ENCODE measurements around the gene MET. TPM values are rescaled to one million over a fixed set of nuclear protein-coding genes. Genes with fewer than 3 reads are reported as not detected.

Gene MET
- total and polyA plus RNA-seq, 2 of the 13 experiments (the other 11 are each of a cell fraction or from before 2014, with no cell fraction given), result 21.8 to 31.5 TPM

DNA sequence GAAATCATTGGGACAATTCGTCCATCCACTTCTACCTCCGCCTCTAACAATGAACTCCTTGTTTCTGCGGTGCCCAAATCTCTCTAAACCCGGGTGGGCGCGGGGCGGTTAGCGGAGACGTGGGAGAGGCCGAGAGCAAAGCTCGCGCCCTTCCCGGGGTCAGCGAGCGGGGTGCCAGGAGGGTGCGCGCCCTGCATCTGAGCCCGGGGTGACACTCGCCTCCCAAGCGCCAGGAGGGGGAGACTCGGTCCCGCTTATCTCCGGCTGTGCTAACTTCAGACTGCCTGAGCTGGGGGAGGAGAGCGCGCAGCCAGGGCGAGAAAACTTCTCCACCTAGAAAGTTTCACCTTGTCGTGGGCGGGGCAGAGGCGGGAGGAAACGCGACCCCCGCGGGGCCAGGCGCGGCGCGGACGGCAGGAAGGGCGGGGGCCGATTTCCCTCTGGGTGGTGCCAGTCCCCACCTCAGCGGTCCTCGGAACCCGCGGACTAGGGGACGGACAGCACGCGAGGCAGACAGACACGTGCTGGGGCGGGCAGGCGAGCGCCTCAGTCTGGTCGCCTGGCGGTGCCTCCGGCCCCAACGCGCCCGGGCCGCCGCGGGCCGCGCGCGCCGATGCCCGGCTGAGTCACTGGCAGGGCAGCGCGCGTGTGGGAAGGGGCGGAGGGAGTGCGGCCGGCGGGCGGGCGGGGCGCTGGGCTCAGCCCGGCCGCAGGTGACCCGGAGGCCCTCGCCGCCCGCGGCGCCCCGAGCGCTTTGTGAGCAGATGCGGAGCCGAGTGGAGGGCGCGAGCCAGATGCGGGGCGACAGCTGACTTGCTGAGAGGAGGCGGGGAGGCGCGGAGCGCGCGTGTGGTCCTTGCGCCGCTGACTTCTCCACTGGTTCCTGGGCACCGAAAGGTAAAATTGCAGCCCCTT lies at the start of gene MET (continued):
- TF ChIP-seq, protein P1, sequence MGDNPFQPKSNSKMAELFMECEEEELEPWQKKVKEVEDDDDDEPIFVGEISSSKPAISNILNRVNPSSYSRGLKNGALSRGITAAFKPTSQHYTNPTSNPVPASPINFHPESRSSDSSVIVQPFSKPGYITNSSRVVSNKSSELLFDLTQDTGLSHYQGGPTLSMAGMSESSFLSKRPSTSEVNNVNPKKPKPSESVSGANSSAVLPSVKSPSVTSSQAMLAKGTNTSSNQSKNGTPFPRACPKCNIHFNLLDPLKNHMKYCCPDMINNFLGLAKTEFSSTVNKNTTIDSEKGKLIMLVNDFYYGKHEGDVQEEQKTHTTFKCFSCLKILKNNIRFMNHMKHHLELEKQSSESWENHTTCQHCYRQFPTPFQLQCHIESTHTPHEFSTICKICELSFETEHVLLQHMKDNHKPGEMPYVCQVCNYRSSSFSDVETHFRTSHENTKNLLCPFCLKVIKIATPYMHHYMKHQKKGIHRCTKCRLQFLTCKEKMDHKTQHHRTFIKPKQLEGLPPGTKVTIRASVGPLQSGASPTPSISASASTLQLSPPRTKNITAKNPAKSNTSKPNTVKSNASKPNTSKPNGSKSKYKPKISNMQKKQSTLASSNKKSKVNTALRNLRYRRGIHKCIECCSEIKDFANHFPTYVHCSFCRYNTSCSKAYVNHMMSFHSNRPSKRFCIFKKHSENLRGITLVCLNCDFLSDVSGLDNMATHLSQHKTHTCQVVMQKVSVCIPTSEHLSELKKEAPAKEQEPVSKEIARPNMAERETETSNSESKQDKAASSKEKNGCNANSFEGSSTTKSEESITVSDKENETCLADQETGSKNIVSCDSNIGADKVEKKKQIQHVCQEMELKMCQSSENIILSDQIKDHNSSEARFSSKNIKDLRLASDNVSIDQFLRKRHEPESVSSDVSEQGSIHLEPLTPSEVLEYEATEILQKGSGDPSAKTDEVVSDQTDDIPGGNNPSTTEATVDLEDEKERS (CRISPR knock-in tag; IDR thresholded peaks at IDR 0.05), result peak; percentile 87
- no peak for TF ChIP-seq KLF15 (CRISPR knock-in tag; IDR thresholded peaks at IDR 0.05; ENCODE audit: borderline replicate concordance)
- peak; percentile 77; the same call in 1 of the 2 replicates for TF ChIP-seq ZNF841 (CRISPR knock-in tag; IDR thresholded peaks at IDR 0.05; ENCODE audit: borderline replicate concordance)
- no peak for TF ChIP-seq CAMTA2 (CRISPR knock-in tag; IDR thresholded peaks at IDR 0.05; ENCODE audit: borderline replicate concordance)
- TF ChIP-seq SMARCC2 (IDR thresholded peaks at IDR 0.05), result no peak
- no peak; the same call in none of the 2 replicates for TF ChIP-seq E2F5 (CRISPR knock-in tag; conservative IDR thresholded peaks at IDR 0.05)
- TF ChIP-seq PHF21A (CRISPR knock-in tag; IDR thresholded peaks at IDR 0.05), result peak; percentile 63
- TF ChIP-seq ZNF24 (IDR thresholded peaks at IDR 0.05), result no peak
- no peak for TF ChIP-seq RAD51 (IDR thresholded peaks at IDR 0.05; ENCODE audit: borderline replicate concordance)
- no peak for TF ChIP-seq ZSCAN12 (CRISPR knock-in tag; IDR thresholded peaks at IDR 0.05)
- no peak for TF ChIP-seq HES4 (CRISPR knock-in tag; IDR thresholded peaks at IDR 0.05; ENCODE audit: borderline replicate concordance)
- TF ChIP-seq ISL2 (CRISPR knock-in tag; IDR thresholded peaks at IDR 0.05), result peak; percentile 59
- TF ChIP-seq ZMYM3 (CRISPR knock-in tag; IDR thresholded peaks at IDR 0.05), result peak; percentile 71
- TF ChIP-seq ZNF121 (CRISPR knock-in tag; IDR thresholded peaks at IDR 0.05), result peak; percentile 58; the same call in 1 of the 2 replicates
- no peak; the same call in 1 of the 2 replicates for TF ChIP-seq ZNF460 (CRISPR knock-in tag; IDR thresholded peaks at IDR 0.05; ENCODE audit: borderline replicate concordance)
- TF ChIP-seq HOXA7 (CRISPR knock-in tag; IDR thresholded peaks at IDR 0.05), result no peak
- peak; percentile 80; the same call in 1 of the 2 replicates for TF ChIP-seq ZNF276 (CRISPR knock-in tag; IDR thresholded peaks at IDR 0.05; ENCODE audit: low read depth)
- no peak; the same call in 1 of the 2 replicates for TF ChIP-seq NCOA1 (CRISPR knock-in tag; IDR thresholded peaks at IDR 0.05)
- TF ChIP-seq CBX5 (CRISPR knock-in tag; IDR thresholded peaks at IDR 0.05; ENCODE audit: borderline replicate concordance), result peak; percentile 65; the same call in 1 of the 2 replicates
- peak; percentile 62; the same call in 1 of the 2 replicates for TF ChIP-seq ESRRA (CRISPR knock-in tag; IDR thresholded peaks at IDR 0.05; ENCODE audit: low read depth)
- peak; percentile 93 for TF ChIP-seq MXI1 (IDR thresholded peaks at IDR 0.05; ENCODE audit: borderline replicate concordance, low read depth, low read length)
- no peak; the same call in 1 of the 2 replicates for TF ChIP-seq NFIC (IDR thresholded peaks at IDR 0.05; ENCODE audit: low read length)
- TF ChIP-seq NFE2L2 (IDR thresholded peaks at IDR 0.05; ENCODE audit: low read length), result no peak
- TF ChIP-seq JUN (CRISPR knock-in tag; IDR thresholded peaks at IDR 0.05), result peak; percentile 61; the same call in 1 of the 2 replicates
- TF ChIP-seq ZNF264 (CRISPR knock-in tag; IDR thresholded peaks at IDR 0.05), result no peak

Measured in HepG2 (cell line).